ENCODE results near the gene ASB18. TPM values are rescaled to one million over a fixed set of nuclear protein-coding genes. Genes with fewer than 3 reads are reported as not detected.

Gene ASB18
- total and polyA plus RNA-seq, 2 of the 8 experiments (the other 6 are each of a cell fraction or from before 2014, with no cell fraction given): not detected

GRCh38 chr2:236177967-236178889 lies 86.0 kb downstream of the ASB18 start (continued):
- TF ChIP-seq GABPA (IDR thresholded peaks at IDR 0.05; ENCODE audit: borderline replicate concordance, insufficient read depth, low read length): no peak
- no peak for TF ChIP-seq SIRT6 (IDR thresholded peaks at IDR 0.05; ENCODE audit: low read length)
- TF ChIP-seq TAF7 (optimal IDR thresholded peaks at IDR 0.05; ENCODE audit: borderline replicate concordance, low read depth, low read length): no peak
- no peak for TF ChIP-seq JUND (IDR thresholded peaks at IDR 0.05; ENCODE audit: low read length)

Measured in H1 (cell line).